ENCODE data around the gene WFDC6. TPM values are rescaled to one million over a fixed set of nuclear protein-coding genes. Genes with fewer than 3 reads are reported as not detected.

Gene WFDC6
- total RNA-seq, 1 experiment from 2014 or later, result not detected

DNA sequence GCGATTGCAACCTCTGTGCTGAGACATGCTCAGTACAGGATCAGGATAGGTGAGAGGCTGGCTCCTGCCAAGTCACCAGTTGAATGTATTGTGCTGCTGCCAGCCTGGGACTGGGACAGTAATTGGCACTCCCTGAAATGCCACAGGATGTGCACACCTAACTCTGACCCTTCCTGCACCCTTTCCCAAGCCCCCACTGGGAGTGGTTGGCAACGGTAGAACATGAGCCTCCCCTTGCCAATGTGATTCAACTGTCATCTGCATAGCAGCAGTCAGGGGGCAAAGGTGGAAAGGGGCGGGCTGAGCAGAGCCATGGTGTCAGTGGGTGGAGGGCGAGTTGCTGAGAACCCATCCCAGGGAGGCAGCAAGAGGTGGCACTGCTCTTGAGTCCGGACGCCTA lies 39.3 kb downstream of the WFDC6 start:
- H4K5ac ChIP-seq (ENCODE audit: insufficient read length, low read depth, low read length), result no peak overlapping the region
- no peaks in the 10 kb centered on the region for H3K79me1 ChIP-seq (ENCODE audit: insufficient read depth, low read depth, low read length, poor library complexity, severe bottlenecking)
- no peak overlapping the region for H3K27ac ChIP-seq (ENCODE audit: insufficient read length, low read depth, low read length)
- no peak overlapping the region for H2BK12ac ChIP-seq (ENCODE audit: insufficient read length, low read depth, low read length)
- no peak overlapping the region for H2AFZ ChIP-seq (ENCODE audit: low read length)
- no CpG with 5 or more reads among the region's 6 CpGs for WGBS (ENCODE audit: extremely low coverage, insufficient read length, low lambda C conversion rate)
- no peaks in the 10 kb centered on the region for H4K20me1 ChIP-seq (ENCODE audit: control insufficient read depth, insufficient read depth, insufficient read length)
- no peak for DNase-seq
- no peak overlapping the region for H3K4ac ChIP-seq (ENCODE audit: low read depth, low read length)
- no peak overlapping the region for H3T11ph ChIP-seq (ENCODE audit: low read length)
- no peaks in the 10 kb centered on the region for H3K79me2 ChIP-seq (ENCODE audit: insufficient read depth, low read length)
- no peak overlapping the region for H2BK120ac ChIP-seq (ENCODE audit: low read depth, low read length, poor library complexity, severe bottlenecking)
- no peak overlapping the region for H4K8ac ChIP-seq (replicated peaks; ENCODE audit: insufficient read length, low read depth, low read length)
- no peak overlapping the region for H2AK5ac ChIP-seq (ENCODE audit: insufficient read length, low read length)
- no peaks in the 10 kb centered on the region for H3K4me1 ChIP-seq (ENCODE audit: insufficient read depth, low read length)
- H3K4me1 Mint-ChIP-seq, result peaks cover 6 to 7% of the 10 kb centered on the region in 2 experiments
- TF ChIP-seq CTCF (conservative IDR thresholded peaks at IDR 0.05), result no peak
- H3K56ac ChIP-seq (ENCODE audit: insufficient read length, low read depth, low read length), result no peak overlapping the region
- H3K9me3 ChIP-seq (ENCODE audit: control insufficient read depth, low read depth, low read length), result no peaks in the 10 kb centered on the region
- H3K27me3 ChIP-seq (ENCODE audit: insufficient read depth, low read length), result no peaks in the 10 kb centered on the region
- H3K18ac ChIP-seq (ENCODE audit: insufficient read length, low read depth, low read length), result no peak overlapping the region
- peaks cover 7% of the 10 kb centered on the region for H3K27me3 Mint-ChIP-seq (ENCODE audit: low read depth)
- no peaks in the 10 kb centered on the region for H3K36me3 Mint-ChIP-seq (ENCODE audit: insufficient read depth in 1 of 3, low read depth in 3 of 3)
- no peaks in the 10 kb centered on the region for H3K23me2 ChIP-seq (ENCODE audit: insufficient read length, low read depth, low read length, poor library complexity, severe bottlenecking)
- no peak overlapping the region for H2BK5ac ChIP-seq (ENCODE audit: insufficient read length, low read length)
- no peak overlapping the region for H3K27ac Mint-ChIP-seq
- no peak overlapping the region for H3K23ac ChIP-seq (ENCODE audit: insufficient read length, low read depth, low read length)
- H2BK20ac ChIP-seq (ENCODE audit: low read depth, low read length, poor library complexity, severe bottlenecking), result no peak overlapping the region
- H3K4me2 ChIP-seq (ENCODE audit: insufficient read depth, insufficient read length, low read length), result no peak overlapping the region
- no peak overlapping the region for H3K9ac ChIP-seq (ENCODE audit: extremely low read depth, insufficient read length, low read length)
- no peak overlapping the region for H3K14ac ChIP-seq (ENCODE audit: insufficient read depth, low read length)
- no peaks in the 10 kb centered on the region for H3K9me3 Mint-ChIP-seq
- no peak overlapping the region for H4K91ac ChIP-seq (ENCODE audit: insufficient read length, low read depth, low read length)
- no peak overlapping the region for H3K4me3 Mint-ChIP-seq
- no peak overlapping the region for H2BK15ac ChIP-seq (ENCODE audit: low read depth, low read length)

Measured in H9 (cell line).